ENCODE measurements around the gene ADARB2.

DNA sequence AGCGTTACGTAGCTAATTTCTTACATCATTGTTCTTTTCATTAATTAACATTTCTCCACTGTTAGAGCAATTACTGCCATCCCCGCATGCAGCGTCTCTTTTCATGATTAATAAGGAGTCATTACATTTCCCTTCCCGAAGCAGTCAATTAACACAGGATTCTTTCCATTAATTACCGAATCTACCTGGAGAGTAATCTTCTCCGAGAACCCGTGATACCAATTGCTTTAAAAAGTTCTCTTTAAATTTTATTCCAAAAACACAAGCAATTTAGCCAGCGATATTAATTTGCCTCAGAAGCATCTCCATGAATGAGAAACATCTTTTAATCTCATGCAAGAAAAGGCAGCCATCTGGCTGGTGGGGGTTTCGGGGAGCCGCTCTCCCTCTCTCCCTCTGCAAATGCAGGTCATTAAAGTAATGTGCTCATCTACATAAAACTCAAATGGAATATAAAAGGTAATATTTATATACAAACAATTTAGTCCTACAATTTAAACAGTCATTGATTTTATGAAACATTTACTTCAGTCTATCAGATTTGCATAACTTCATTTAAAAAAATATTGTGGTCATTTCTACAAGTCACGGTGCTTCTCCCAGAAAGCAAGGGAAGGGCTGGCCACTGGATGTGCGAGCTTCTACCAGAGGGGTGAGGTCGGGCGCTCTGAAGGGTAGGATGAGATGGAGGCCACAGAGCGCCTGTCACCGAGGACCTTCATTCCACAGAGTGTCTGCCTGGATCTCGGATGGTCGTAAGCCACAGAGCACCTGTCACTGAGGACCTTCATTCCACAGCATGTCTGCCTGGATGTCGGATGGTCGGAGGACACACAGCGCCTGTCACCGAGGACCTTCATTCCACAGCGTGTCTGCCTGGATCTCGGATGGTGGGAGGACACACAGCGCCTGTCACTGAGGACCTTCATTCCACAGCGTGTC lies 536.2 kb downstream of the ADARB2 start:
- TF ChIP-seq CREB1 (CRISPR knock-in tag; IDR thresholded peaks at IDR 0.05; ENCODE audit: low read depth) (no peak), JUNB (IDR thresholded peaks at IDR 0.05; ENCODE audit: unreplicated experiment) (no peak), POLR2AphosphoS5 (IDR thresholded peaks at IDR 0.05; ENCODE audit: low read depth) (no peak), EZH2phosphoT487 (IDR thresholded peaks at IDR 0.05; ENCODE audit: unreplicated experiment) (no peak), EZH2 (IDR thresholded peaks at IDR 0.05; ENCODE audit: low read depth, unreplicated experiment) (no peak), STAT1 (IDR thresholded peaks at IDR 0.05; ENCODE audit: unreplicated experiment) (no peak), ZNF331 (CRISPR knock-in tag; IDR thresholded peaks at IDR 0.05; ENCODE audit: low read depth) (no peak), ZNF114 (CRISPR knock-in tag; IDR thresholded peaks at IDR 0.05) (no peak)
- TF ChIP-seq, protein P1, sequence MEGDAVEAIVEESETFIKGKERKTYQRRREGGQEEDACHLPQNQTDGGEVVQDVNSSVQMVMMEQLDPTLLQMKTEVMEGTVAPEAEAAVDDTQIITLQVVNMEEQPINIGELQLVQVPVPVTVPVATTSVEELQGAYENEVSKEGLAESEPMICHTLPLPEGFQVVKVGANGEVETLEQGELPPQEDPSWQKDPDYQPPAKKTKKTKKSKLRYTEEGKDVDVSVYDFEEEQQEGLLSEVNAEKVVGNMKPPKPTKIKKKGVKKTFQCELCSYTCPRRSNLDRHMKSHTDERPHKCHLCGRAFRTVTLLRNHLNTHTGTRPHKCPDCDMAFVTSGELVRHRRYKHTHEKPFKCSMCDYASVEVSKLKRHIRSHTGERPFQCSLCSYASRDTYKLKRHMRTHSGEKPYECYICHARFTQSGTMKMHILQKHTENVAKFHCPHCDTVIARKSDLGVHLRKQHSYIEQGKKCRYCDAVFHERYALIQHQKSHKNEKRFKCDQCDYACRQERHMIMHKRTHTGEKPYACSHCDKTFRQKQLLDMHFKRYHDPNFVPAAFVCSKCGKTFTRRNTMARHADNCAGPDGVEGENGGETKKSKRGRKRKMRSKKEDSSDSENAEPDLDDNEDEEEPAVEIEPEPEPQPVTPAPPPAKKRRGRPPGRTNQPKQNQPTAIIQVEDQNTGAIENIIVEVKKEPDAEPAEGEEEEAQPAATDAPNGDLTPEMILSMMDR (conservative IDR thresholded peaks at IDR 0.05; ENCODE audit: low read depth in 2 of 2): no peak
- TF ChIP-seq, protein P2, sequence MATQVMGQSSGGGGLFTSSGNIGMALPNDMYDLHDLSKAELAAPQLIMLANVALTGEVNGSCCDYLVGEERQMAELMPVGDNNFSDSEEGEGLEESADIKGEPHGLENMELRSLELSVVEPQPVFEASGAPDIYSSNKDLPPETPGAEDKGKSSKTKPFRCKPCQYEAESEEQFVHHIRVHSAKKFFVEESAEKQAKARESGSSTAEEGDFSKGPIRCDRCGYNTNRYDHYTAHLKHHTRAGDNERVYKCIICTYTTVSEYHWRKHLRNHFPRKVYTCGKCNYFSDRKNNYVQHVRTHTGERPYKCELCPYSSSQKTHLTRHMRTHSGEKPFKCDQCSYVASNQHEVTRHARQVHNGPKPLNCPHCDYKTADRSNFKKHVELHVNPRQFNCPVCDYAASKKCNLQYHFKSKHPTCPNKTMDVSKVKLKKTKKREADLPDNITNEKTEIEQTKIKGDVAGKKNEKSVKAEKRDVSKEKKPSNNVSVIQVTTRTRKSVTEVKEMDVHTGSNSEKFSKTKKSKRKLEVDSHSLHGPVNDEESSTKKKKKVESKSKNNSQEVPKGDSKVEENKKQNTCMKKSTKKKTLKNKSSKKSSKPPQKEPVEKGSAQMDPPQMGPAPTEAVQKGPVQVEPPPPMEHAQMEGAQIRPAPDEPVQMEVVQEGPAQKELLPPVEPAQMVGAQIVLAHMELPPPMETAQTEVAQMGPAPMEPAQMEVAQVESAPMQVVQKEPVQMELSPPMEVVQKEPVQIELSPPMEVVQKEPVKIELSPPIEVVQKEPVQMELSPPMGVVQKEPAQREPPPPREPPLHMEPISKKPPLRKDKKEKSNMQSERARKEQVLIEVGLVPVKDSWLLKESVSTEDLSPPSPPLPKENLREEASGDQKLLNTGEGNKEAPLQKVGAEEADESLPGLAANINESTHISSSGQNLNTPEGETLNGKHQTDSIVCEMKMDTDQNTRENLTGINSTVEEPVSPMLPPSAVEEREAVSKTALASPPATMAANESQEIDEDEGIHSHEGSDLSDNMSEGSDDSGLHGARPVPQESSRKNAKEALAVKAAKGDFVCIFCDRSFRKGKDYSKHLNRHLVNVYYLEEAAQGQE (IDR thresholded peaks at IDR 0.05; ENCODE audit: unreplicated experiment): no peak
- TF ChIP-seq, protein P3, sequence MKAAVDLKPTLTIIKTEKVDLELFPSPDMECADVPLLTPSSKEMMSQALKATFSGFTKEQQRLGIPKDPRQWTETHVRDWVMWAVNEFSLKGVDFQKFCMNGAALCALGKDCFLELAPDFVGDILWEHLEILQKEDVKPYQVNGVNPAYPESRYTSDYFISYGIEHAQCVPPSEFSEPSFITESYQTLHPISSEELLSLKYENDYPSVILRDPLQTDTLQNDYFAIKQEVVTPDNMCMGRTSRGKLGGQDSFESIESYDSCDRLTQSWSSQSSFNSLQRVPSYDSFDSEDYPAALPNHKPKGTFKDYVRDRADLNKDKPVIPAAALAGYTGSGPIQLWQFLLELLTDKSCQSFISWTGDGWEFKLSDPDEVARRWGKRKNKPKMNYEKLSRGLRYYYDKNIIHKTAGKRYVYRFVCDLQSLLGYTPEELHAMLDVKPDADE (IDR thresholded peaks at IDR 0.05): no peak
